Effector CD8-positive, alpha-beta T cell (primary cell): ENCODE data around the gene GLIS1.

ENCODE experiments used
- DNase-seq: peaks from one replicate; lab custom pipeline; 2025; lab: John Stamatoyannopoulos, UW

GLIS1 gene

GRCh38 chr1:53593758-53594380 lies 145.1 kb downstream of the GLIS1 start:
- no peak for DNase-seq

DNA sequence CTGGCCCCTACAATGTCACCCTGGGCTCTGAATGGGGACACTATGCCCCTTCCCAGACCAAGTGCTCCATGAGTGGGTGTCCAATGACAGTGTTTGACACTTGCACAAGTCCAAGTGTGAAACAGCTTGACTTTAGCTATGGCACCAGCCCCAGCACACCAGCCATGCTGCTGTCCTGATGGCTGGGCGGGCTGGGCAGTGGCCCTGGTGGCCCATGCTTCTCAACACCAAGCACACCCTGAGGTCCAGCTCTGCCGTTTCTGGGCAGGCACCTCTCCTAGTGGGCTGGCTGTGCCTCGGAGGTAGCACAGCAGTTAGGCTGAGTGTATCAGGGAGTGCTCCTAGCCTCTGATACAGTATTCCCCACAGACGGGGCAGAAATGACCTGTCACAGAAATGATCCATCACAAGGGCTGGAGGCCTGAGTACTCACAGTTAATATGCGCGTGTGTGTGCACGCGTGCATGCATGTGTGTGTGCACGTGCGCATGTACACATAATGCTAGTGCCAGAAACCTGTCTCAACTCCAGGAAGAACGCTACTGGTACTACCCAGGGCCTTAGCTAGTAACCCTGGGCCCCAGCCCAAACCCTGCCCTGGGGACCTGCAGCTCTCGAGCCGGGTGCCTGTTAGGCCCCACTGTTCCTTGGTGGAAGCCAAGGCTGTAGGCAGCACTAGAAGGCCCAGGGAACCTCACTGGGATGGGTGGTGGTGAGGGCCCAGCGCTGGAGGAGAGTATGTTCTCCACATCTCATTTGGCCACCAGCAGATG lies 145.8 kb downstream of the GLIS1 start:
- no peak for DNase-seq

GRCh38 chr1:53592521-53592982 lies 146.4 kb downstream of the GLIS1 start:
- no peak for DNase-seq

GRCh38 chr1:53591924-53592323 lies 147.0 kb downstream of the GLIS1 start:
- no peak for DNase-seq

- DNase-seq: no peak
Observed at GRCh38 chr1:53590531-53591515, 148.1 kb downstream of the GLIS1 start.

DNA sequence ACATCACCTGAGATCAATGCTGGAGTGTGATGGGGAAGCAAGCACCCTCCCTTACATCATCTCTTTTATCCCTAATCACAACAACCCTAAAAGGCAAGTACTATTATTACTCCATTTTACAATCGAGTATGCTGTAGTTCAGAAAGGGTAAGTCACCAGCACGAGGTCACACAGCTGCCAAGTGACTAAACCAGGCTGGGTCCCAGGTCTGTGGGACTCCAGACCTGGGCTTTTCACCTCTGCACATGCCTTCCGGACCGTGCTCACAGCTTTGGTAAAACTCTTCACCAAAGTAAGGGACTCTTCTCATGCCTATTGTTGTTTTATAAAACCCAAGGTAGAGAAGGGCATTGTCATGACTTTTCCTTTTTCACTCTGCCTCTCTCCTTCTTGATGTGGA lies 148.9 kb downstream of the GLIS1 start:
- no peak for DNase-seq

DNA sequence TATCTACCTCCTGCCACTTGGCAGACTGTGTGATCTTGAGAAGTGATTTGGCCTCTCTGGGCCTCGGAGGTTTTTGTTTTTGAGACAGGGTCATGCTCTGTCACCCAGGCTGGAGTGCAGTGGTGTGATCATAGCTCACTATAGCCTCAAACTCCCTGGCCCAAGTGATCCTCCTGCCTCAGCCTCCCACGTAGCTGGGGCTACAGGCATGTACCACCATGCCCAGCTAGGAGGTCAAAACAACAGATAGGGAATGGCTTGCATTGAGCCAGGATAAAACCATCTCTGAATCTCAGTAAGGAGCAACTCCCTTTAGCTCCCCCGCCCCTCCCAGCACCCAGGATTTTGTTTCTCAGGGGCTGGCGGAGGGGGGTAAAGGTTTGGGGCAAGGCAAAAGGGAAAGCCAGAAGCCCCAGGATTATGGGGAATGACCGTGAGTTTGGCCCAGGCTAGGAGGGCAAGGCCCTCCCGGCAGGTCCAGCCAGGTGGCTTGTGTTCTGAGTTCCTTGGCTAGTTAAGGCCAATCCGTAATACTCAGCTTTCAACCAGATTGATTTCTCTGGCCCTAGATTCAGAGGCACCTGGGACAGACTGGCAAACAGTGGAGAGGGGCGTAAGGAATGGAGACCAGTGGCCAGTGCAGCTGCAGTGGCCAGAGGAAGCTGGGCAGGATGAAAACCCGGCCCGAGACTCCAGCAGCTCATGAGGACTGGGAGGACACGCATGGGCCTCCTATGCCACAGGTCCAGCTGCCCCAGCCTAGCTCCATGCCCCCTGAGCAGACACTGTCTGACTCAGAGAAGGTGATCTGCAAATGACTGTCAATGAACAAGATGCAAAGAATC lies 149.7 kb downstream of the GLIS1 start:
- DNase-seq: no peak

DNA sequence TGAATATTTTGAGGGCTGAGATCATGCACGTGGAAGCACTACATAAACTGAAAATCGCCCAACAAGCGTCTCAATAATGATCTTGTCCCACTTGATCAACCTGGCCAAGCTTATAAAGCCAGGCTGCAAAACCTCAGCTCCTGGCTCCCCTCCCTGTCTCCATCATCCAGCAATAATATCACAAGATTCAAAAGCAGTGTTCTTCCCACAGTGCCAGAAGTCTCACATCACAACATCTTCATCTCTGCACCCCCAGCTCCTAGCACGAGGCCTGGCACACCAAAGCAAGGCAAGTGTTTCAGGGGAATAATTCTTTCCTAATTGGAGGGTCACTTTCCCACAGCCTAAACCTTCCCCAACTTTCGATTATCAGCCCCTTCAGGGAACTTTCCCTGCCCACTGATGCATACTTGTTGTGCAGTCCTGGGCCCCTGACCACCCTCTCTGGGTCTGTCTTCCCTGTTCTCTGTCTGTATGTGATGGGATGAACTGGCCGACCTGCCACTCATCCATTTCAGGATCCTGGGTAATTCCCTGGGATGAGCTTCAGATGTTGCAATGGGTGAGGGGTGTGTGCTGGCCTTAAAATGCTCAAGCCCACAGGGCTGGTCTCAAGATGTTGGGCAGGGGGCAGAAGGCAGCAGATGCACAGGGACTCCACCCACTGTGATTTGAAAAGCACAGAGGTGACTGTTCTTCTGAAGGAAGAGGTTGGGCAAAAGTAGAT lies 150.7 kb downstream of the GLIS1 start:
- no peak for DNase-seq

GRCh38 chr1:53587252-53587988 lies 151.5 kb downstream of the GLIS1 start:
- DNase-seq: no peak

- DNase-seq: no peak
Observed at GRCh38 chr1:53586765-53587164, 152.2 kb downstream of the GLIS1 start.

DNA sequence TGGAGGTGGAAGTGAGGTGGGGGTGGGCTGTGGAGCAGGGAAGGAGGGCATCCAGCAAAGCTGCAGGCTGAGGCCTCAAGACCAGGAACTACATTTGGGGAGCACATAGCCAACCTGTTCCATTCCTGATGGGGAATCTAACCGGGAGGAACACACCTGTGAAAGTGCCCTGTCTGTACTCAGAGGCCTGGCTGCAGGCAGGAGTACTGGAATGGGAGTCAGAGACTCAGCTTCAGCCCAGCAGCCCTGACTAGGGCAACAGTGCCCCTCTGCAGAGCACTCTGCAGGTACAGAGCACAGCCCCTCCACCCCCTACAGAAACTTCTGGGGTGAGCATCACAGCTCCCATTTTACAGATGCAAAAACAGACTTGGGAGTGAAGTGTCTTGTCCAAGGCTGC lies 153.4 kb downstream of the GLIS1 start:
- no peak for DNase-seq

DNA sequence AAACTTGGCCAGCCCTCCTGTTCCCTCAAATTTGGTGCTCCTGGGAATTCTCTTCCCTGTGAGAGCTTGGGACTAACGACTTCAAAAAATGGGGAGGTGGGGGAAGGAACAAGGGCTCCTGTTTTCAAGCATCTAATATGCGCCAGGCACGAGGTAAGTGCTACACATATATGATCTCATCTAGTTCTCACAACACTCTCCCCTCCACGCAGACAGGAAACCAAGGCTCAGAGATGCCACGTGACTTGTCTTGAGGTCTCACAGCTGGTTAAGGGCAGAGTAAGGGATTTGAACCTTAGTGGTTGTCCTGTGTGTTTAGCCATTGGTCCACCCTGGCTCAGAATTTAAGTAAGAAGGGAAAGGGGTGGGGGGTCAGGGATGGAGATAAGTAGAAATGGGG lies 153.8 kb downstream of the GLIS1 start:
- DNase-seq: no peak

DNA sequence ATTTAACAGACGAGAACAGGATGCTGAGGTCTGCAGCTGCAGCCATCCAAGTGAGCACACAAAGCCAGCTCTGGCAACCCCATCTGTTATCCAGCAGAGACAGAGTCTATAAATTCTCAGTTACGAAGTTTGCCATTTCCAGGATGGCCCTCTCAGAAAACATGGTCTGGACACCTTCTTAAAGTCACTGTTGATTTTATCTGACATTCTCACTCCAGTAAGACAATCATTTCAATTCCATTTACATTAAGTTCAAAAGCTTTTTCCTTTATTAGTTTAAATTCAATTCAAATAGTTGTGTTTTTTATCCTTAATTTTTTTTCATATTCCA lies 154.2 kb downstream of the GLIS1 start:
- no peak for DNase-seq

- no peak for DNase-seq
Observed at GRCh38 chr1:53583868-53584776, 154.8 kb downstream of the GLIS1 start.

GRCh38 chr1:53583021-53583867 lies 155.7 kb downstream of the GLIS1 start:
- DNase-seq: no peak

DNA sequence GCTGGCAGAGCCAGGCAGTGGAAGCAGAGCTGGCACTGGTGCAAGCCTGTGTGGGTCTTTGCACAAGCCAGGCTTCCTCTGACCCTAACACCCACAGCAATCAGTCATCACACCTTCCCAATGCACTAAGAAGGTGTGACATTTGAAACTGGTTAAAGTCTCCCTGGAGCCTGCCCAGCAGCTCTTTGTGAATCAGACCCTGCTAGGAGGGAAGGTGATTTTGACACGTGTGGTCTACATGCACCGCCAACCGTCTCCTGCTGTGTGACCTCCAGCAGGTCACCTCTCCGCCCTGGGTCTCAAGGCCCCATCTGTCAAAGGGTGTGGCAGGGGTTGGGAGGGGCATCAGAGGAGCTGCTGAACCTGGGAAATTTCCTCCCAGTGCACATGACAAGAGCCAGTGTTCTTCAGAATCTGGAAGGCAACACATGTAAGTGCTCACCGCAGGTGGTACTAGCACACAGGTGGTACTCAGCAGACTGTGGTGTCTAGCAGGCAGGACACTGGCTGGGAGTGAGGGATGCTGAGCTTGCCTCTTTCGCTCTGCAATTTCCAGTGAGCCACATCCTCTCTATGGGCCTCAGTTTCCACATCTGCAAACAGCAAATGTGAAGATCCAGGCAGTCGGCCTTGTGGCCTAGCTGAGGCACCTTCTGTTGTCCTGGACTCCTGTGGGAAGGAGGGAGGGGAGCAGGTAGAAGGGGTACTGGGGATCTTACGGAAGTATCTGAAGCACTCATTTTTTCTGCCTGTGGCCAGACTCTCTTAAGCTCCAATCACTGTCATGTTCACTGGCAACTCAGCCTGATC lies 156.5 kb downstream of the GLIS1 start:
- DNase-seq: no peak

- DNase-seq: no peak
Observed at GRCh38 chr1:53581476-53581875, 157.5 kb downstream of the GLIS1 start.
